B cell (primary cell): ENCODE data around the gene HBM. TPM values are rescaled to one million over a fixed set of nuclear protein-coding genes. Genes with fewer than 3 reads are reported as not detected.
A peak's percentile ranks its signal among the peaks of the same experiment; 100 is the strongest.

Experiments
- ATAC-seq: fragments of 200-7000 bp; cut with Tn5 transposase; one replicate; pipeline ENCODE4 v1.10.0; 2021; ENCODE audit warnings: low read depth, mild to moderate bottlenecking, moderate number of reproducible peaks, moderate library complexity
- CTCF ChIA-PET: fragments of 350-600 bp; sonication (Branson Sonifier 250); formaldehyde crosslinking; loops from one replicate; lab custom pipeline; 2021; ENCODE audit warnings: antibody characterized with exemption, inconsistent platforms; lab: Charles Lee
- POLR2A ChIA-PET: fragments of 350-600 bp; sonication (Branson Sonifier 250); formaldehyde crosslinking; loops from one replicate; lab custom pipeline; 2021; ENCODE audit warnings: antibody characterized with exemption; lab: Charles Lee
- DNase-seq: peaks from one replicate; pipeline ENCODE4 v3.0.0; 2013
- H2AFZ ChIP-seq: 2 replicates; pipeline ENCODE4 v1.6.1; 2012; ENCODE audit warnings: mild to moderate bottlenecking, low read depth, low read length; ENCODE audit not compliant: insufficient read depth, poor library complexity, severe bottlenecking
- H3K27ac ChIP-seq, 2 donors: 1 replicate in 1 of 2; 2 replicates in 1 of 2; pipeline ENCODE4 v1.5.1; 2012 to 2013; ENCODE audit warnings: low read length in 2 of 2, mild to moderate bottlenecking in 2 of 2, moderate library complexity in 1 of 2
- H3K27me3 ChIP-seq, 4 experiments: fragments of 200-600 bp in 1 of 4; sonication (generic) in 1 of 4; replicated peaks in 1 of 4; 1 replicate in 2 of 4; 2 replicates in 2 of 4; pipeline versions ENCODE4 v1.6.1 to v1.7.0; 2013 to 2016; ENCODE audit warnings: low read length in 3 of 4, mild to moderate bottlenecking in 2 of 4, mixed read lengths in 1 of 4, moderate library complexity in 1 of 4; ENCODE audit not compliant: insufficient read depth in 4 of 4, control insufficient read depth in 3 of 4; ENCODE audit errors: control extremely low read depth in 1 of 4
- H3K36me3 ChIP-seq, 2 experiments: replicated peaks in 1 of 2; 1 replicate in 1 of 2; 2 replicates in 1 of 2; pipeline versions ENCODE4 v1.6.1 to v1.7.1; 2013; ENCODE audit warnings: low read length in 1 of 2; ENCODE audit not compliant: insufficient read depth in 2 of 2, control insufficient read depth in 1 of 2; ENCODE audit errors: control extremely low read depth in 1 of 2, extremely low read depth in 1 of 2
- H3K4me1 ChIP-seq, 2 donors: fragments of 200-600 bp in 1 of 2; sonication (generic) in 1 of 2; 1 replicate in 1 of 2; 2 replicates in 1 of 2; pipeline versions ENCODE4 v1.5.1 to v1.6.1; 2013 to 2017; ENCODE audit warnings: low read length in 2 of 2; ENCODE audit not compliant: control insufficient read depth in 2 of 2, insufficient read depth in 2 of 2
- H3K4me2 ChIP-seq: replicated peaks from 2 replicates; pipeline ENCODE3; 2012; ENCODE audit warnings: mild to moderate bottlenecking, low read depth, low read length; ENCODE audit not compliant: poor library complexity, severe bottlenecking
- H3K4me3 ChIP-seq, 5 experiments: fragments of 200-600 bp in 1 of 5; sonication (generic) in 1 of 5; 1 replicate in 3 of 5; 2 replicates in 2 of 5; pipeline versions ENCODE4 v1.5.1 to v1.7.0; 2011 to 2016; ENCODE audit warnings: low read length in 4 of 5, mild to moderate bottlenecking in 4 of 5, low read depth in 2 of 5, control low read depth in 1 of 5, moderate library complexity in 1 of 5; ENCODE audit not compliant: insufficient read depth in 1 of 5; ENCODE audit errors: control extremely low read depth in 1 of 5, extremely low read depth in 1 of 5
- H3K79me2 ChIP-seq: fragments of 200-600 bp; sonication (generic); one replicate; pipeline ENCODE4 v1.6.0; 2016; ENCODE audit warnings: low read length; ENCODE audit not compliant: control insufficient read depth, insufficient read depth
- H3K9ac ChIP-seq: fragments of 200-600 bp; sonication (generic); 2 replicates; pipeline ENCODE4 v1.6.1; 2017; ENCODE audit warnings: mild to moderate bottlenecking, low read length, moderate library complexity
- H3K9me3 ChIP-seq, 3 donors: one replicate each; pipeline versions ENCODE4 v1.6.1 to v1.7.1; 2013; ENCODE audit warnings: low read length in 2 of 3; ENCODE audit not compliant: control insufficient read depth in 2 of 3, insufficient read depth in 1 of 3; ENCODE audit errors: control extremely low read depth in 1 of 3
- H4K20me1 ChIP-seq: 2 replicates; pipeline ENCODE4 v1.6.0; 2012; ENCODE audit warnings: mild to moderate bottlenecking, low read length; ENCODE audit not compliant: insufficient read depth, control insufficient read depth, poor library complexity, severe bottlenecking
- H3K27ac Mint-ChIP-seq: one replicate; pipeline ENCODE4 v1.8.0; 2021; ENCODE audit warnings: mixed read lengths
- H3K27me3 Mint-ChIP-seq: one replicate; pipeline ENCODE4 v1.8.0; 2021; ENCODE audit warnings: mixed read lengths
- H3K4me1 Mint-ChIP-seq: one replicate; pipeline ENCODE4 v1.8.0; 2021; ENCODE audit warnings: mixed read lengths
- H3K4me3 Mint-ChIP-seq: one replicate; pipeline ENCODE4 v1.8.0; 2021; ENCODE audit warnings: mixed read lengths
- H3K9me3 Mint-ChIP-seq: one replicate; pipeline ENCODE4 v1.8.0; 2022; ENCODE audit warnings: mixed read lengths; ENCODE audit not compliant: insufficient read depth
- CTCF ChIP-seq: fragments of 200-600 bp; IDR thresholded peaks from one replicate; pipeline ENCODE4 v1.8.0; 2022; ENCODE audit warnings: antibody characterized with exemption, mild to moderate bottlenecking
- EZH2 ChIP-seq: IDR thresholded peaks from 2 replicates; pipeline ENCODE4 v1.6.1; 2012; ENCODE audit warnings: borderline replicate concordance, low read depth, mild to moderate bottlenecking, moderate library complexity, low read length; ENCODE audit not compliant: insufficient read depth, poor library complexity, severe bottlenecking
- WGBS: methylation state at CpG from one replicate; pipeline ENCODE4 v1.1.5; 2013; ENCODE audit warnings: missing lambda C conversion rate; ENCODE audit not compliant: insufficient coverage; 5-methylcytosine and 5-hydroxymethylcytosine counted together
- intact Hi-C: fragments of 100-400 bp; cut with micrococcal nuclease; formaldehyde crosslinking; loops from one replicate; pipeline ENCODE4 v1.10.0; 2022
- polyA plus RNA-seq: library from polyadenylated mRNA; depleted of rRNA; stranded (reverse); fragments of >200 nt; gene quantifications from 2 replicates; pipeline ENCODE4 v1.2.3, GENCODE V29; 2012
- total RNA-seq, 2 donors: library from RNA; stranded (reverse); fragments of 120-200 nt in 1 of 2; gene quantifications; 1 replicate in 1 of 2; 2 replicates in 1 of 2; pipeline versions ENCODE4 v1.2.3 to v1.2.4, GENCODE V29; 2013 to 2022

Gene HBM
- total and polyA plus RNA-seq, 2 donors (not counting 1 experiment from before 2014, with no cell fraction given) = 0.64 TPM; not detected in 1

GRCh38 chr16:181565-182021 lies 15.8 kb downstream of the HBM start:
- POLR2A ChIA-PET = interaction anchor here (0.6 kb wide), 1 partner anchor 116 kb away, joined by 4 read pairs; no protein-coding TSS in a partner anchor
- H3K36me3 ChIP-seq = no peaks in the 10 kb centered on the region
- Mint-ChIP-seq H3K27me3 (peaks cover 19% of the 10 kb centered on the region), H3K4me3 (no peak overlapping the region), H3K9me3 (no peaks in the 10 kb centered on the region), H3K4me1 (peaks cover 12% of the 10 kb centered on the region), H3K27ac (no peak overlapping the region)
- intact Hi-C loops = loop anchor here (1.0 to 2.0 kb wide), 3 partner anchors 43 to 116 kb away; partner anchors contain the start of gene NPRL3
- H3K9me3 ChIP-seq = peaks cover 0 to 4% (median 0%) of the 10 kb centered on the region in 3 donors
- H3K27ac ChIP-seq = no peak overlapping the region
- WGBS = 11% methylated on average over 12 of the region's 22 CpGs
- no peak for TF ChIP-seq EZH2
- TF ChIP-seq CTCF = peak; percentile 96
- DNase-seq (no peak), ATAC-seq (no peak)
- peak overlapping the region; percentile 58 for H3K9ac ChIP-seq
- H3K27me3 ChIP-seq = peaks cover 0 to 38% (median 22%) of the 10 kb centered on the region in 4 experiments
- H3K4me2 ChIP-seq = peak overlapping the region; percentile 94
- H3K4me3 ChIP-seq = peak overlapping the region in 2 of 5 experiments; percentile 41 to 46
- no peaks in the 10 kb centered on the region for H3K79me2 ChIP-seq
- no peaks in the 10 kb centered on the region for H4K20me1 ChIP-seq
- CTCF ChIA-PET = interaction anchor here (0.6 to 4.1 kb wide), 9 partner anchors 13 to 165 kb away, joined by 3 to 34 read pairs (median 5); no protein-coding TSS in a partner anchor
- peak overlapping the region; percentile 70 for H2AFZ ChIP-seq
- peaks cover 14 to 22% of the 10 kb centered on the region in 2 donors for H3K4me1 ChIP-seq

GRCh38 chr16:183005-183404 lies 17.2 kb downstream of the HBM start:
- Mint-ChIP-seq H3K9me3 (no peaks in the 10 kb centered on the region), H3K27ac (no peak overlapping the region), H3K27me3 (peaks cover 12% of the 10 kb centered on the region), H3K4me3 (no peak overlapping the region), H3K4me1 (peaks cover 6% of the 10 kb centered on the region)
- TF ChIP-seq CTCF = no peak
- TF ChIP-seq EZH2 = no peak
- Histone ChIP-seq H3K79me2 (no peaks in the 10 kb centered on the region), H3K4me1 (peaks cover 14 to 17% of the 10 kb centered on the region in 2 donors), H3K9ac (no peak overlapping the region), H3K27ac (no peak overlapping the region), H3K9me3 (peaks cover 0 to 4% (median 0%) of the 10 kb centered on the region in 3 donors), H3K4me2 (no peak overlapping the region), H3K27me3 (peaks cover 0 to 27% (median 14%) of the 10 kb centered on the region in 4 experiments), H4K20me1 (no peaks in the 10 kb centered on the region), H3K4me3 (no peak overlapping the region), H2AFZ (no peak overlapping the region), H3K36me3 (peaks cover 0 to 7% of the 10 kb centered on the region in 2 experiments)
- DNase-seq (peak; percentile 22), ATAC-seq (no peak)
- ChIA-PET POLR2A (interaction anchor here (0.6 kb wide), 1 partner anchor 245 kb away, joined by 5 read pairs; no protein-coding TSS in a partner anchor), CTCF (interaction anchor here (0.7 to 4.1 kb wide), 8 partner anchors 10 to 484 kb away, joined by 3 to 34 read pairs (median 4); no protein-coding TSS in a partner anchor)
- 89% methylated on average over 5 of the region's 7 CpGs for WGBS
- intact Hi-C loops = no loop called here
